ENCODE results near the gene NAP1L5.

GRCh38 chr4:88705805-88706492, 8.3 kb upstream of the NAP1L5 start:
- TF ChIP-seq CTCF (conservative IDR thresholded peaks at IDR 0.05 in 1 of 2, IDR thresholded peaks at IDR 0.05 in 1 of 2; ENCODE audit: low read depth in 1 of 2, low read length in 2 of 2) (no peak), EZH2 (IDR thresholded peaks at IDR 0.05; ENCODE audit: low read length, missing control alignments) (no peak)

All from fibroblast of lung (primary cell).